NT2/D1 (cell line): Measurements from ENCODE around the gene NUP62CL.

Source experiments
- YY1 ChIP-seq: IDR thresholded peaks from 2 replicates; pipeline ENCODE4 v1.6.1; 2011; ENCODE audit not compliant: insufficient read length, insufficient read depth
- ZNF274 ChIP-seq: IDR thresholded peaks from 2 replicates; pipeline ENCODE4 v1.6.1; 2011; ENCODE audit warnings: mild to moderate bottlenecking, low read depth, low read length

DNA sequence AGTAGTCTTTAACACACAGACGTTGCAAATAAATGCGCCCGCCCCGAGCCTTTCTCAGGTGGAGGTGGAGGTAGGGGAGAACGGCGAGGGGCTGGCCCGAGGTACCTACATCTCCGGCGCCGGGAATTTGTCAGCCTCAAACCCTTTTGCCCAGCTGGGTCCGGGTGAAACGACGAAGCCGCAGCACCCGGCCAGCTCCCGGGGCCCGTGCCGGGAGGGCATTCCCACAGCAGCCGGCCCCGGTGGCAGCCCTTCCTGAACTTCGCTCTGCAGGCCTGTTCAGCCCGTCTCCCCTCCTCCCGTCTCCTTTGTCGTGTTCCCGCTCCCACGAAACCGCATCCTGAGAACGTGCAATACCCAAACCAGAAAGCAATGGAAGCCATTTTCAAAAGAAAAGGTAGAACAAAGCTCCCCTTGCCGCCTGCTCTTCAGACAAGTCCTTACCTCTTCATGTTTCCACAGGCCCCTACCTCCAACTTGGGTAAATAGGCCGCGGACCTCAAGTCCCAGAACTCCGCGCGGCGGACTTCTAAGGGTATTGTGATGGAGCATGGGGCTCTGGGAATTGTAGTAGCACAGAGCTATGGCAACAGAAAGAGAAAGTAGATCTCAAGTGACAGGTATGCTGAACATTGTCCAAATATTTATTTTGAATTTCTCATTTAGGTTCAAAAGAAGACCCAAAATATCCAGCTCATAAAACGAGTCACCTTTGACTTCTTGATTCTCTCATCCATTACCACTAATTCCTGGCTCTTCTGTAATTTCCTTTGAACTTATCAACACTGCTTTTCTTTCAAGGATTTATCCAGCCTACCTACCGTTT is 87.7 kb downstream of the NUP62CL start, which contains the start of gene RBM41:
- no peak for TF ChIP-seq ZNF274
- no peak for TF ChIP-seq YY1
